Astrocyte of the spinal cord (primary cell): ENCODE data around the gene PLXDC1.

Experiments
- DNase-seq: peaks from one replicate; pipeline ENCODE4 v3.0.0; 2011; ENCODE audit warnings: low read depth, low spot score
- H3K4me3 ChIP-seq: 2 replicates; pipeline ENCODE4 v1.5.1; 2011; ENCODE audit warnings: low read depth, mild to moderate bottlenecking, low read length, moderate library complexity
- in situ Hi-C: cut with HindIII; loops from 2 replicates; pipeline ENCODE4 v1.10.0; 2017; ENCODE audit warnings: low sequenced_read_pairs
- TF ChIP-seq, protein P1 (sequence below): IDR thresholded peaks from 2 replicates; pipeline ENCODE4 v1.5.1; 2012; ENCODE audit warnings: low read depth, mild to moderate bottlenecking, low read length, inconsistent platforms

Gene PLXDC1

GRCh38 chr17:39167476-39167875 is 16.0 kb upstream of the PLXDC1 start:
- in situ Hi-C loops = no loop called here
- no peak for DNase-seq
- H3K4me3 ChIP-seq = no peak overlapping the region
- TF ChIP-seq, protein P1, sequence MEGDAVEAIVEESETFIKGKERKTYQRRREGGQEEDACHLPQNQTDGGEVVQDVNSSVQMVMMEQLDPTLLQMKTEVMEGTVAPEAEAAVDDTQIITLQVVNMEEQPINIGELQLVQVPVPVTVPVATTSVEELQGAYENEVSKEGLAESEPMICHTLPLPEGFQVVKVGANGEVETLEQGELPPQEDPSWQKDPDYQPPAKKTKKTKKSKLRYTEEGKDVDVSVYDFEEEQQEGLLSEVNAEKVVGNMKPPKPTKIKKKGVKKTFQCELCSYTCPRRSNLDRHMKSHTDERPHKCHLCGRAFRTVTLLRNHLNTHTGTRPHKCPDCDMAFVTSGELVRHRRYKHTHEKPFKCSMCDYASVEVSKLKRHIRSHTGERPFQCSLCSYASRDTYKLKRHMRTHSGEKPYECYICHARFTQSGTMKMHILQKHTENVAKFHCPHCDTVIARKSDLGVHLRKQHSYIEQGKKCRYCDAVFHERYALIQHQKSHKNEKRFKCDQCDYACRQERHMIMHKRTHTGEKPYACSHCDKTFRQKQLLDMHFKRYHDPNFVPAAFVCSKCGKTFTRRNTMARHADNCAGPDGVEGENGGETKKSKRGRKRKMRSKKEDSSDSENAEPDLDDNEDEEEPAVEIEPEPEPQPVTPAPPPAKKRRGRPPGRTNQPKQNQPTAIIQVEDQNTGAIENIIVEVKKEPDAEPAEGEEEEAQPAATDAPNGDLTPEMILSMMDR = no peak

DNA sequence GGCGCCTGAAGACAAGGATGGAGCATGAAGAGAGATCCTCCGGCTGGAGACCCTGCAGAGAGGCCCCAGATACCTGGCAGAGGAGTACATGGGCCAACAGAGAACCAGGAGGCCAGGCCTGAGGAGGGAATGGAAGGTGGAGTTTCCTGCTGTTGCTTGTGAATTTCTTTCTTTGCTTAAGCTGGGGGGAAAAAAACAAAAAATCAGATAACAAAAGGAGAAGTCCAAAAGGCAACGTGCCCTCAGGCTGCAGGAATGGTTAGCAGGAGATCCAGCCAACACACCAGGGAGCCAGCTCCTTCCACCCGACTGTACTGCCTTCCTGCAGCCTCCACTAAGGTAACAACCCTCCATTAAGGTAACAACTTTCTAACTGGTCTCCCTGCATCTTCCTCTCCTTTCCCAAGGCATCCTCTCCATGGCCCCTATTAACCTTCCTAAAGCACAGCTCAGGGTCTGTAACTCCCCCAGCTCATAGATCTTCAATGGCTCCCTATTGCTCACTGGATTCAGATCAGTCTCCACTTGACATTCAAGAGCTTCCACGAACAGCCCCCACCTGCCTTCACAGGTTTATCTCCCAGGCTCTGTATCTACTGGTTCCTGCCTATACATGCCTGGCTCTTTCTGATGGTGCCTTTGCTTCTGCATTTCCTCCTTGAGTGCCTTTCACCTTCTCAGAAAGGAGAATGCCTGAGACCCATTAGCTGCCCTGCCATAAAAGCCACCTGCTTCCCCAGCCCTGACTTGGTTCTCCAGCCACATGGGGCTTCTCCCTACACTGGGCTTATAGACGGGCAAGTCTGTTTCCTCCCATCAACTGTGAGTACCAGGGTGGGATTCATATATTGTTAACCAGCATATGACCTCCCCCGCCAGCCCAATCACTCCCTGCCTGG is 15.2 kb upstream of the PLXDC1 start:
- in situ Hi-C loops = no loop called here
- no peak overlapping the region for H3K4me3 ChIP-seq

DNA sequence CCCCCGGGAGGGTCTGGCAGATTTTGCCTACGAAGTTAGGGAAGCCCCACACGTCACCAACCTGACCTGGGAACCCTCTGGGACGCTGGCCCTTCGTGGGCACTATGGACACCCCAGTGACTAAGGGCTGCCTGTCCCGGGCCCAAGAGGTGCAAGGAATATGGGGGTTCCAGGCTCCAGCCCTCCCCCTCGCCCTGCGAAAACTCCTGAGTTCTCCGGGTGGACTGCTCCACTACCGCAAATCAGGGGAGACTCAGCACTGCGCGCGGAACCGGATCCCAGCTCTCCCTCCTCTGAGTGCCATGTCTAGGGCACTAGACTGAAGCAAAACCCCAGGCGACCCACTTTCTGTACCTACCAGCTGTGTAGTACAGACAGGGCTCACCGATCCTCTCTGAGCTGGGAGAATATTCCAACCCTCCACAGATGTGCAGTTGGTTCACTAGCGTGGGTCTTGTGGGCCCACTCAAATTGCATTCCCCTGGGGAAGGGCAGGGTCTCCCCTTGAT is 14.5 kb upstream of the PLXDC1 start, which contains the start of gene ARL5C:
Gene ARL5C, minus strand, starts transcription at position 321 of the 509 bp plus-strand sequence. CDS start 401 bp downstream, outside the sequence.
- TF ChIP-seq, protein P1 = no peak
- in situ Hi-C loops = no loop called here
- peak within 1 kb of the TSS; percentile 48 for H3K4me3 ChIP-seq
- no peak for DNase-seq

More for the DNA sequence above, 15.2 kb upstream of the PLXDC1 start:
- DNase-seq = no peak
- TF ChIP-seq, protein P1 = no peak

DNA sequence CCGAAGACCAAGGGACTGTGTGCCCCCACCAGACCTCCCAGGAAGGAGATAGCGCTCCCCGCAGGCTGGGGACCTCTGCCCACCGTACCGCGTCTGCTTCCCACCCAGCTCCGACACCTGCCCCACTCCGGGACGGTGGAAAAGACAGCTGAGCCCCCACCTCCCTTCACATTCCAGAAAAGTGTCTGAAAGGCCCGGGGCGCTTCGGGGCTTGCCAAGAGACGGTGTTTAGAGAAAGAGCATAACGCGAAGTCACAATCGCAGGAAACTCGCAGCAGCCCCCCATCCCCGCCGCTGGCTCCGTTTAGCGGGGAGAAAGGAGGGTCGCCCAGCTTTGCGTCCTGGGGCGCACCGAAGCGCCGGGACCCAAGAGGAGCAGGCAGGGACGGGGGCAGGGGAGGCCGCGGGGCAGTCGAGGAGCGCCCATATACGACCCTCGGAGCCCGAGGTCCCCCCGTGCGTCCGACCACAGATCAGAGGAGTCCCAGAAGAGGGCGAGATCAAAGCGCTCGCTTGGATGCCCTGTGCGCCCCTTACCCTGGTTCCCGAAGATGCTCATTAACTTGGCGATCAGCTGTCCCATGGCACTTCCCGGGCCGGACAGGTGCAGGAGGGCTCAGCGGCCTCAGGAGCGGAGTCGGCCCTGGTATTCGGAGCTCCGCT is 13.9 kb upstream of the PLXDC1 start:
- in situ Hi-C loops = no loop called here
- H3K4me3 ChIP-seq = peak overlapping the region; percentile 48
- DNase-seq = no peak
- TF ChIP-seq, protein P1 = no peak

DNA sequence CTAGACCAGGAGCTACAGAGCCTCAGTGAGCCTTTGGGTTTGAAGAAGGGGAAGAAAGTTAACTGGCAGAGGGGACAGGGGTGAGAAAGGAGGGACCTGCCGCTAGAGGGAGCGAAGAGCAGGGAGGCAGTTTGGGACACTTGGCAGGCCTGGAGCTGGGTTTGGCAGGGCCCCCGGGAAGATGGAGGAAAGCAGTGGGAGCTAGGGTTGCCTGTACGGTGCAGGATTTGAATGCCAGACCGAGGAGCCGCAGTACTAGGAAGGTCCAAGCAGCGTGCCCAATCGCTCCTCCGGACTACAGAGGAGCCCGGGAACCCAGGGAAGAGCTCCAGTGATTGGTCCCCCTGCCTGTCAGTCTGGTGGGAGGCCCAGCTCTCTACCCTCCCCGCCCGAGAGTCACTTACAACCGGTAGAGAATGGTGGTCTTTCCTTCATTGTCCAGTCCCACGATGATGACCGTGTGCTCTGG is 13.3 kb upstream of the PLXDC1 start:
- in situ Hi-C loops = no loop called here
- TF ChIP-seq, protein P1 = peak; percentile 91
- peak; percentile 91 for DNase-seq
- peak overlapping the region; percentile 48 for H3K4me3 ChIP-seq

- TF ChIP-seq, protein P1 = no peak
- in situ Hi-C loops = no loop called here
- no peak overlapping the region for H3K4me3 ChIP-seq
- no peak for DNase-seq
Observed at GRCh38 chr17:39161962-39162361, 10.5 kb upstream of the PLXDC1 start.
